OCI-LY7 (cell line): ENCODE measurements around the gene SECTM1. TPM values are rescaled to one million over a fixed set of nuclear protein-coding genes. Genes with fewer than 3 reads are reported as not detected.

ENCODE experiments used
- BruUV-seq: library from RNA; stranded (reverse); fragments of 400-500 nt; replicated peaks from 2 replicates; lab custom pipeline; 2021; lab: Mats Ljungman, UMichigan
- CTCF ChIA-PET: fragments of 300-600 bp; sonication (Branson Sonifier 250); formaldehyde crosslinking; loops from one replicate; lab custom pipeline; 2022; ENCODE audit warnings: antibody characterized with exemption; ENCODE audit not compliant: unreplicated experiment; lab: Charles Lee
- POLR2A ChIA-PET: fragments of 300-600 bp; sonication (Branson Sonifier 250); formaldehyde crosslinking; loops from one replicate; lab custom pipeline; 2022; ENCODE audit warnings: antibody characterized with exemption; lab: Charles Lee
- DNase-seq: peaks from one replicate; pipeline ENCODE4 v3.0.0-alpha.2; 2015; ENCODE audit warnings: low spot score
- H2AFZ ChIP-seq: fragments of 200-600 bp; sonication (generic), shearing (Covaris generic); 2 replicates; pipeline ENCODE4 v1.6.1; 2014; ENCODE audit warnings: mild to moderate bottlenecking, antibody characterized with exemption, low read length, moderate library complexity
- H3K27ac ChIP-seq: fragments of 200-600 bp; sonication (generic); 2 replicates; pipeline ENCODE4 v1.5.1; 2014; ENCODE audit warnings: mixed run types, low read depth, mild to moderate bottlenecking, moderate library complexity, low read length, inconsistent platforms; ENCODE audit not compliant: poor library complexity, severe bottlenecking
- H3K36me3 ChIP-seq: fragments of 200-600 bp; sonication (generic); 2 replicates; pipeline ENCODE4 v1.6.1; 2014; ENCODE audit warnings: mild to moderate bottlenecking, antibody characterized with exemption, low read length, moderate library complexity, mixed read lengths; ENCODE audit not compliant: insufficient read depth
- H3K4me1 ChIP-seq: fragments of 200-600 bp; sonication (generic); 2 replicates; pipeline ENCODE4 v1.5.1; 2014; ENCODE audit warnings: mild to moderate bottlenecking, low read length; ENCODE audit not compliant: insufficient read depth, poor library complexity, severe bottlenecking
- H3K4me2 ChIP-seq: fragments of 200-600 bp; sonication (generic); 2 replicates; pipeline ENCODE4 v1.6.1; 2014; ENCODE audit warnings: mild to moderate bottlenecking, low read length
- H3K4me3 ChIP-seq: fragments of 200-600 bp; sonication (generic); 2 replicates; pipeline ENCODE4 v1.5.1; 2014; ENCODE audit warnings: mild to moderate bottlenecking, low read depth, low read length; ENCODE audit not compliant: poor library complexity, severe bottlenecking
- H3K79me2 ChIP-seq: fragments of 200-600 bp; sonication (generic); 2 replicates; pipeline ENCODE4 v1.6.1; 2016; ENCODE audit warnings: low read depth, mild to moderate bottlenecking, low read length, moderate library complexity, mixed read lengths; ENCODE audit not compliant: insufficient read depth
- H3K9me2 ChIP-seq: fragments of 200-600 bp; sonication (generic); 2 replicates; pipeline ENCODE4 v1.6.1; 2016; ENCODE audit warnings: mild to moderate bottlenecking, low read length, mixed read lengths; ENCODE audit not compliant: insufficient read depth
- H3K9me3 ChIP-seq: fragments of 200-600 bp; sonication (generic); 2 replicates; pipeline ENCODE4 v1.6.1; 2014; ENCODE audit warnings: mild to moderate bottlenecking, mixed run types, low read length, mixed read lengths
- H4K20me1 ChIP-seq: fragments of 200-600 bp; sonication (generic); 2 replicates; pipeline ENCODE4 v1.6.1; 2014; ENCODE audit warnings: mild to moderate bottlenecking, antibody characterized with exemption, low read length, moderate library complexity, mixed read lengths; ENCODE audit not compliant: insufficient read depth
- EZH2phosphoT487 ChIP-seq: fragments of 200-600 bp; sonication (generic); IDR thresholded peaks from 2 replicates; pipeline ENCODE4 v1.6.1; 2018; ENCODE audit warnings: low read depth, borderline replicate concordance, mild to moderate bottlenecking, mixed run types, antibody characterized with exemption, low read length, moderate library complexity, mixed read lengths
- intact Hi-C: fragments of 100-400 bp; cut with micrococcal nuclease; formaldehyde crosslinking; loops from one replicate; pipeline ENCODE4 v1.10.0; 2022; ENCODE audit not compliant: unreplicated experiment
- total RNA-seq, 2 experiments: library from RNA; depleted of rRNA in 1 of 2; stranded (reverse); fragments of >200 nt in 1 of 2; shearing (Covaris generic) in 1 of 2; gene quantifications; 2 replicates each; pipeline ENCODE4 v1.2.3, GENCODE V29; 2014 to 2022
- TF ChIP-seq, protein P1 (sequence below): fragments of 200-600 bp; sonication (generic); conservative IDR thresholded peaks from 2 replicates; pipeline ENCODE4 v1.5.1; 2014; ENCODE audit warnings: mild to moderate bottlenecking, antibody characterized with exemption, low read length, moderate library complexity, mixed read lengths

SECTM1 gene
- total RNA-seq, 2 experiments from 2014 or later = not detected

- no peaks in the 10 kb centered on the region for H3K9me3 ChIP-seq
- no peak overlapping the region for H3K27ac ChIP-seq
- BruUV-seq = TSS peak; percentile 93
- peak overlapping the region; percentile 50; the same call in 1 of the 2 replicates for H3K4me2 ChIP-seq
- DNase-seq = no peak
- CTCF ChIA-PET = no interaction called here
- TF ChIP-seq EZH2phosphoT487 = no peak
- TF ChIP-seq, protein P1, sequence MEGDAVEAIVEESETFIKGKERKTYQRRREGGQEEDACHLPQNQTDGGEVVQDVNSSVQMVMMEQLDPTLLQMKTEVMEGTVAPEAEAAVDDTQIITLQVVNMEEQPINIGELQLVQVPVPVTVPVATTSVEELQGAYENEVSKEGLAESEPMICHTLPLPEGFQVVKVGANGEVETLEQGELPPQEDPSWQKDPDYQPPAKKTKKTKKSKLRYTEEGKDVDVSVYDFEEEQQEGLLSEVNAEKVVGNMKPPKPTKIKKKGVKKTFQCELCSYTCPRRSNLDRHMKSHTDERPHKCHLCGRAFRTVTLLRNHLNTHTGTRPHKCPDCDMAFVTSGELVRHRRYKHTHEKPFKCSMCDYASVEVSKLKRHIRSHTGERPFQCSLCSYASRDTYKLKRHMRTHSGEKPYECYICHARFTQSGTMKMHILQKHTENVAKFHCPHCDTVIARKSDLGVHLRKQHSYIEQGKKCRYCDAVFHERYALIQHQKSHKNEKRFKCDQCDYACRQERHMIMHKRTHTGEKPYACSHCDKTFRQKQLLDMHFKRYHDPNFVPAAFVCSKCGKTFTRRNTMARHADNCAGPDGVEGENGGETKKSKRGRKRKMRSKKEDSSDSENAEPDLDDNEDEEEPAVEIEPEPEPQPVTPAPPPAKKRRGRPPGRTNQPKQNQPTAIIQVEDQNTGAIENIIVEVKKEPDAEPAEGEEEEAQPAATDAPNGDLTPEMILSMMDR = no peak
- peaks cover 48% of the 10 kb centered on the region for H3K4me1 ChIP-seq
- POLR2A ChIA-PET = no interaction called here
- H3K4me3 ChIP-seq = no peak overlapping the region
- no peaks in the 10 kb centered on the region for H4K20me1 ChIP-seq
- H3K9me2 ChIP-seq = no peaks in the 10 kb centered on the region
- no peaks in the 10 kb centered on the region for H3K36me3 ChIP-seq
- peaks cover 7% of the 10 kb centered on the region; the same call in 1 of the 2 replicates for H3K79me2 ChIP-seq
- intact Hi-C loops = loop anchor here (10.0 kb wide), 2 partner anchors 201 to 261 kb away; no protein-coding TSS in a partner anchor
- no peak overlapping the region for H2AFZ ChIP-seq
Observed at GRCh38 chr17:82294064-82294773, 39.3 kb downstream of the SECTM1 start.

DNA sequence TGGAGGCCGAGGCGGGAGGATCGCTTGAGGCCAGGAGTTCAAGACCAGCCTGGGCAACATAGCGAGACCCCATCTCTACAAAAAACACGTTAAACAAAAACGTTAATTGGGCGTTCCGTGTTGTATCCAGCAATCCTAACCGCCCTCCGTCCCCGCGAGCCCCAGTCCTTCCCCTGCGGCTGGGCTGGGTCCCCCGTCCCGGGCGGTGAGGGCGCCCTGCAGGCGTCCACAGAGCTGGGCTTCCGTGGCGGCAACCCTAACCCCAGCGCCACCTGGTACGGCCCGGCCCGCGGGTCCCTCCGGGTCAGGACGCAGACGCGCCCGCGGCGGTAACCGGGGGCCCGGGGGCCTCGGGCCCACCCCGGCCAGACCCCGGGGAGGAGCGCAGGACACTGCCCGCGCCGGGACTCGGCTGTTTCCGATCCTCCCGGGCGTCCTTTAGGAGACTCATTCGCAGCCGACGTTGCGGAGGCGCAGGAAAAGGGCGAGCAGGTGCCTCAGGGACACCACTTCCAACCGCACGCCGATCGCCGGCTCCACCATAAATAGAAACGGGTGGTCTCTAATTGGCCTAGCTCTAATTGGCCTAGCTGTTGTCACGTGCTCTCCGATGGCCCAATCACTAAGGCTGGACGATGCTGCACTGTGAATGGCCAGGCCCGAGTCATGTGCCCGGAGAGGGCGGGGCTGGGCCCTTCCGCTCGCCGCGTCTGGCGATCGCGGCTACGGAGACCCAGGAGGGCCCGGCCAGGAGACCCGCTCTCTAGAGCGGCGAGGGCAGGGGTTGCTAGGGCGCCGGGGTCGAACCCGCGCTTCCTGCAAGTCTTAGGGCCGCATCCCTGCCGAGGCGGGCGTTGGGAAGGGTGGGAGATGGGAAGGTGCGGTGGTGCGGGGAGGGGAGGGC, 41.1 kb downstream of the SECTM1 start:
- intact Hi-C loops = loop anchor here (1.0 to 10.0 kb wide), 3 partner anchors 19 to 262 kb away; partner anchors contain the start of gene CSNK1D
- ChIA-PET CTCF (interaction anchor here (0.6 kb wide), 1 partner anchor 80 kb away, joined by 3 read pairs; no protein-coding TSS in a partner anchor), POLR2A (interaction anchor here (0.6 to 1.3 kb wide), 7 partner anchors 9 to 145 kb away, joined by 3 to 4 read pairs (median 3); no protein-coding TSS in a partner anchor)
- peak overlapping the region; percentile 68 for H2AFZ ChIP-seq
- no peaks in the 10 kb centered on the region for H3K36me3 ChIP-seq
- H3K79me2 ChIP-seq = peaks cover 7% of the 10 kb centered on the region; the same call in 1 of the 2 replicates
- DNase-seq = peak; percentile 100
- TF ChIP-seq, protein P1 = no peak; the same call in 1 of the 2 replicates
- TF ChIP-seq EZH2phosphoT487 = no peak
- peaks cover 33% of the 10 kb centered on the region for H3K4me1 ChIP-seq
- H3K4me2 ChIP-seq = peak overlapping the region; percentile 84
- no peaks in the 10 kb centered on the region for H3K9me3 ChIP-seq
- H3K9me2 ChIP-seq = no peaks in the 10 kb centered on the region
- TSS peak; percentile 91 for BruUV-seq
- H4K20me1 ChIP-seq = no peaks in the 10 kb centered on the region
- peak overlapping the region; percentile 85 for H3K4me3 ChIP-seq
- H3K27ac ChIP-seq = peak overlapping the region; percentile 82
